ENCODE measurements around the gene SURF6.

SURF6 gene

GRCh38 chr9:133335924-133336811, at the start of gene SURF6:
Gene SURF6, minus strand, starts transcription at chr9:133336188. Its CDS starts 56 bp downstream, at chr9:133336132.
- H3K36me3 ChIP-seq (ENCODE audit: control insufficient read depth in 2 of 2, insufficient read depth in 2 of 2, low read length in 2 of 2) = peaks cover 29 to 42% of the 10 kb centered on the region in 2 donors
- H3K4me3 ChIP-seq (ENCODE audit: low read length in 2 of 2) = peak within 1 kb of the TSS; percentile 85 to 88
- no peaks in the 10 kb centered on the region for H3K9me3 ChIP-seq (ENCODE audit: control insufficient read depth in 2 of 2, low read length in 2 of 2)
- peak within 1 kb of the TSS; percentile 66 to 85 for H3K27ac ChIP-seq (ENCODE audit: low read depth in 2 of 2, low read length in 2 of 2)
- peaks cover 22 to 25% of the 10 kb centered on the region in 2 donors for H3K4me1 ChIP-seq (ENCODE audit: control insufficient read depth in 2 of 2, insufficient read depth in 2 of 2, low read length in 2 of 2)
- no peaks in the 10 kb centered on the region for H3K27me3 ChIP-seq (ENCODE audit: control insufficient read depth in 2 of 2, insufficient read depth in 2 of 2, low read length in 2 of 2)
- H3K9ac ChIP-seq (ENCODE audit: low read depth in 1 of 2, low read length in 2 of 2) = peak within 1 kb of the TSS; percentile 64 to 77

DNA sequence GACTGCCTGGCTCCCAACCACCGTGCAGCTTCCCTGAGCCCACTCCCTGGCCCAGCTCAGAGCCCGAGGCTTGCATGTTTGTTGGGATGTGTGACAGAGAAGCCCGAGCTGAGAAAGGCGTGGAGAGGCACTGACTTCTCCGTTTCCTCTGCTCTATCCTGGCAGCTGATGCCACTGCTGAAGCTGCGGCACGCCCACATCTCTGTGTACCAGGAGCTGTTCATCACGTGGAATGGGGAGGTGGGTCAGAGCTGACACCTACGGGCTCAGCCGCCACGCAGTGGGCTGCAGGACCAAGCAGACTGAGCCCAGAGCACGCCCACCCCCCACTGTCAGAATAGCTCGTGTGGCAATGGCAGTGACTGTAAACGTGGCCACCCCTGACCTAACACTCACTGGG, 49.5 kb upstream of the SURF6 start:
- Histone ChIP-seq H3K36me3 (ENCODE audit: control insufficient read depth in 2 of 2, insufficient read depth in 2 of 2, low read length in 2 of 2) (no peaks in the 10 kb centered on the region), H3K9ac (ENCODE audit: low read depth in 1 of 2, low read length in 2 of 2) (no peak overlapping the region), H3K4me1 (ENCODE audit: control insufficient read depth in 2 of 2, insufficient read depth in 2 of 2, low read length in 2 of 2) (no peaks in the 10 kb centered on the region), H3K4me3 (ENCODE audit: low read length in 2 of 2) (no peak overlapping the region), H3K9me3 (ENCODE audit: control insufficient read depth in 2 of 2, low read length in 2 of 2) (no peaks in the 10 kb centered on the region), H3K27ac (ENCODE audit: low read depth in 2 of 2, low read length in 2 of 2) (no peak overlapping the region), H3K27me3 (ENCODE audit: control insufficient read depth in 2 of 2, insufficient read depth in 2 of 2, low read length in 2 of 2) (no peaks in the 10 kb centered on the region)

DNA sequence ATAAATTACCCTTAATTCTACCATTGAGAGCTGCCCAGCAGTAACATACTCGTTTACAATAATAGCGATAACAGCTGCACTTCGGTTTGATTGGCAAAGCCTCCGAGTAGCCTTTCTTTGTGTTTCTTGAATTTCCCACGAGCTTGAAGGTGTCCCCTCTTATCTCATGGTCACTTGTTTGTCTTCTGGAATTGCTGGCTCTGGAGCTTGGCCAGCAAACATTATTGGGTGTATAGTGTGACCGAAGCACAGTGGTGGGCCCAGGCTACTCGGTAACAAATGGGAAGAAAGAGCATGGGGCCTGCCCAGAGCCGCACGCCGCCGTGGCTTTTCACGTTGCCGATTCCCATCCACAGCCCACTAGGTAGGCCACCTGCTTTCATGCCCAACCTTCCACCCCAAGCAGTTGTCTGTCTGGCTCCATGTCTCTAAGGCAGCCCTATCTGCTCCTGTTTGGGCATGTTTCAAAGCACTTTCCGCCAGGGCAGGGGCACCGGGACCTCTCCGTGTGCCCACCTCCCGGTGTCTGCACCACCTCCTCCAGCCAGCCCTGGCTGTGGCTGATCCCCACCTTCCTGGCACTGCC, 48.8 kb upstream of the SURF6 start:
- H3K9me3 ChIP-seq (ENCODE audit: control insufficient read depth in 2 of 2, low read length in 2 of 2) = no peaks in the 10 kb centered on the region
- H3K4me1 ChIP-seq (ENCODE audit: control insufficient read depth in 2 of 2, insufficient read depth in 2 of 2, low read length in 2 of 2) = no peaks in the 10 kb centered on the region
- no peak overlapping the region for H3K9ac ChIP-seq (ENCODE audit: low read depth in 1 of 2, low read length in 2 of 2)
- H3K27ac ChIP-seq (ENCODE audit: low read depth in 2 of 2, low read length in 2 of 2) = no peak overlapping the region
- H3K27me3 ChIP-seq (ENCODE audit: control insufficient read depth in 2 of 2, insufficient read depth in 2 of 2, low read length in 2 of 2) = no peaks in the 10 kb centered on the region
- no peaks in the 10 kb centered on the region for H3K36me3 ChIP-seq (ENCODE audit: control insufficient read depth in 2 of 2, insufficient read depth in 2 of 2, low read length in 2 of 2)
- H3K4me3 ChIP-seq (ENCODE audit: low read length in 2 of 2) = no peak overlapping the region

GRCh38 chr9:133383438-133383837, 47.5 kb upstream of the SURF6 start:
- Histone ChIP-seq H3K27me3 (ENCODE audit: control insufficient read depth in 2 of 2, insufficient read depth in 2 of 2, low read length in 2 of 2) (no peaks in the 10 kb centered on the region), H3K4me1 (ENCODE audit: control insufficient read depth in 2 of 2, insufficient read depth in 2 of 2, low read length in 2 of 2) (no peaks in the 10 kb centered on the region), H3K9ac (ENCODE audit: low read depth in 1 of 2, low read length in 2 of 2) (no peak overlapping the region), H3K36me3 (ENCODE audit: control insufficient read depth in 2 of 2, insufficient read depth in 2 of 2, low read length in 2 of 2) (no peaks in the 10 kb centered on the region), H3K4me3 (ENCODE audit: low read length in 2 of 2) (no peak overlapping the region), H3K27ac (ENCODE audit: low read depth in 2 of 2, low read length in 2 of 2) (no peak overlapping the region), H3K9me3 (ENCODE audit: control insufficient read depth in 2 of 2, low read length in 2 of 2) (no peaks in the 10 kb centered on the region)

DNA sequence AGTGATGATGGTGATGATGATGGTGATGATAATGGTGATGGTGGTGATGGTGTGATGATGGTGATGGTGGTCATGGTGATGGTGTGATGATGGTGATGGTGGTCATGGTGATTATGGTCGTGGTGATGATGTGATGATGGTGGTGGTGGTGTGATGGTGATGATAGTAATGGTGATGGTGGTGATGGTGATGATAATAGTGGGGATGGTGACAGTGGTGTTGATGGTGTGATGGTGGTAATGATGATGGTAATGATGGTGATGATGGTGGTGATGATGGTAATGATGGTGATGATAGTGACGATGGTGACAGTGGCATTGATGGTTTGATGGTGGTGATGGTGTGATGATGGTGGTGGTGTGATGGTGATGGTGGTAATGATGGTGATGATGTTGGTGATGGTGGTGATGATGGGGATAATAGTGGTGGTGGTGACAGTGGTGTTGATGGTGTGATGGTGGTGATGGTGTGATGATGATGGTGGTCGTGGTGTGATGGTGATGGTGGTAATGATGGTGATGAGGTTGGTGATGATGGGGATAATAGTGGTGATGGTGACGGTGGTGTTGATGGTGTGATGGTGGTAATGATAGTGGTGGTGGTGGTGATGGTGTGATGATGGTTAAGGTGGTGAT, 46.6 kb upstream of the SURF6 start:
- Histone ChIP-seq H3K9me3 (ENCODE audit: control insufficient read depth in 2 of 2, low read length in 2 of 2) (no peaks in the 10 kb centered on the region), H3K27ac (ENCODE audit: low read depth in 2 of 2, low read length in 2 of 2) (no peak overlapping the region), H3K4me3 (ENCODE audit: low read length in 2 of 2) (no peak overlapping the region), H3K36me3 (ENCODE audit: control insufficient read depth in 2 of 2, insufficient read depth in 2 of 2, low read length in 2 of 2) (no peaks in the 10 kb centered on the region), H3K9ac (ENCODE audit: low read depth in 1 of 2, low read length in 2 of 2) (no peak overlapping the region), H3K27me3 (ENCODE audit: control insufficient read depth in 2 of 2, insufficient read depth in 2 of 2, low read length in 2 of 2) (no peaks in the 10 kb centered on the region), H3K4me1 (ENCODE audit: control insufficient read depth in 2 of 2, insufficient read depth in 2 of 2, low read length in 2 of 2) (no peaks in the 10 kb centered on the region)

DNA sequence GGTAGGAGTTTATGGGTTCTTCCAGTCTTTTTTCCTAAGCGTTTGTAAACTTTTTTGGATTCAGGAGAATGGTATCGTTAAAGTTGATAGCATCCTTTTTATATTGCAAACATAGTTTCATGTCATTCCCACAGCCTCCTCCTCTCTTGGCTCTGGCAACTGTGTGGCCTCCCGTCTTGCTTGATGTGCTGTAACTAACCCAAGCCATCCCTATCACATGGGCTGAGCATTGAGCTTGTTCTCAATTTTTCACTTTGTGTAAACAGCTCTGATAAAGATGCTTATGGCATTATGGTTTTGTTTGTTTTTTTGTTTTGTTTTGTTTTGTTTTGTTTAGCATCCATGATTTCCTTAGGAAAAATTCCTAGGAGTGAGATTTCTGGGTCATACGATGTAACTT, 44.7 kb upstream of the SURF6 start:
- H3K9ac ChIP-seq (ENCODE audit: low read depth in 1 of 2, low read length in 2 of 2) = no peak overlapping the region
- no peak overlapping the region for H3K27ac ChIP-seq (ENCODE audit: low read depth in 2 of 2, low read length in 2 of 2)
- peaks cover 0 to 5% of the 10 kb centered on the region in 2 donors for H3K4me1 ChIP-seq (ENCODE audit: control insufficient read depth in 2 of 2, insufficient read depth in 2 of 2, low read length in 2 of 2)
- H3K9me3 ChIP-seq (ENCODE audit: control insufficient read depth in 2 of 2, low read length in 2 of 2) = no peaks in the 10 kb centered on the region
- no peaks in the 10 kb centered on the region for H3K36me3 ChIP-seq (ENCODE audit: control insufficient read depth in 2 of 2, insufficient read depth in 2 of 2, low read length in 2 of 2)
- H3K27me3 ChIP-seq (ENCODE audit: control insufficient read depth in 2 of 2, insufficient read depth in 2 of 2, low read length in 2 of 2) = no peaks in the 10 kb centered on the region
- no peak overlapping the region for H3K4me3 ChIP-seq (ENCODE audit: low read length in 2 of 2)

DNA sequence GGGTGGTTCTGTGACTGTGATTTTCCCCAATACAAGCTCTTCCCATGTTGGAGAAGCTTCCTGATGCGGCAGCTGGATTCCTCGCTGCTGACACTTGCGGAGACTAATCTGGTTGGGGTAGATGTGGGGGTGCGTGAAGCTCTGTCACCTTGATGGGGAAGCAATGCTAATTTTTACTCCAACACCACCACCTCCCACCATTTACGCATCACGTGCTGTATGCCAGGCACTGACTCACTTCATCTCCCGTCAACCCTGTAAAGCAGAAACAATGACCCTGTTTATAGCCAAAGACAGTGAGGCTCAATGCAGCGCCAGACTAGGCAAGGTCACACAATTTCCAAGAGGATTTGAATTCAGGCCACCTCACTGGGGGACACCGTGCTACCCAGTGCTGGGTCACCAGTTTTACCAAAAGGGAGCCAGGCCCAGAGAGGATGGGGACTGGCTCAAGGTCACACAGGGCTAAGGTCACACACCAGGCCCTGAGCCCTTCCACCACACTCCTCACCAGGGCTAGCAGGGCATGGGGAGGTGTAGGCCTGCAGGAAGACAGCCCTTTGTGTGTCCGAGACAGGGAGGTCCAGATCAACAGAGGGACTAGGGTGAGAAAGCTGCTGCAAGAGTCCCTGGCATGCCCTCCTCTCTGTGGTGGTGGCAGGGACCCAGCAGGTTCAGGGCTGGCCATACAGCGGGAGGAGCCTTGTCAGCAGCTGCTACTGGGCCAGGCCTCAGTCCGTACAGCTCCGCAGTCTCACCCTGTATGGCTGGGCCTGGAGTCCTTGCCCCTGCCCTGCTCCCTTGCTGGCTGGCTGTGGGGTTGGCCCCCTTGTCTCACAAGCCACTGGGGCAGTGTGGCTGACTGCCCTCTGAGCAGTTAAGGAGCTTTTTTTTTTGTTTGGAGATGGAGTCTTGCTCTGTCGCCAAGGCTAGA, 43.4 kb upstream of the SURF6 start:
- H3K36me3 ChIP-seq (ENCODE audit: control insufficient read depth in 2 of 2, insufficient read depth in 2 of 2, low read length in 2 of 2) = no peaks in the 10 kb centered on the region
- H3K4me3 ChIP-seq (ENCODE audit: low read length in 2 of 2) = no peak overlapping the region
- H3K27me3 ChIP-seq (ENCODE audit: control insufficient read depth in 2 of 2, insufficient read depth in 2 of 2, low read length in 2 of 2) = no peaks in the 10 kb centered on the region
- peaks cover 5 to 6% of the 10 kb centered on the region in 2 donors for H3K4me1 ChIP-seq (ENCODE audit: control insufficient read depth in 2 of 2, insufficient read depth in 2 of 2, low read length in 2 of 2)
- H3K27ac ChIP-seq (ENCODE audit: low read depth in 2 of 2, low read length in 2 of 2) = no peak overlapping the region
- no peaks in the 10 kb centered on the region for H3K9me3 ChIP-seq (ENCODE audit: control insufficient read depth in 2 of 2, low read length in 2 of 2)
- H3K9ac ChIP-seq (ENCODE audit: low read depth in 1 of 2, low read length in 2 of 2) = no peak overlapping the region

DNA sequence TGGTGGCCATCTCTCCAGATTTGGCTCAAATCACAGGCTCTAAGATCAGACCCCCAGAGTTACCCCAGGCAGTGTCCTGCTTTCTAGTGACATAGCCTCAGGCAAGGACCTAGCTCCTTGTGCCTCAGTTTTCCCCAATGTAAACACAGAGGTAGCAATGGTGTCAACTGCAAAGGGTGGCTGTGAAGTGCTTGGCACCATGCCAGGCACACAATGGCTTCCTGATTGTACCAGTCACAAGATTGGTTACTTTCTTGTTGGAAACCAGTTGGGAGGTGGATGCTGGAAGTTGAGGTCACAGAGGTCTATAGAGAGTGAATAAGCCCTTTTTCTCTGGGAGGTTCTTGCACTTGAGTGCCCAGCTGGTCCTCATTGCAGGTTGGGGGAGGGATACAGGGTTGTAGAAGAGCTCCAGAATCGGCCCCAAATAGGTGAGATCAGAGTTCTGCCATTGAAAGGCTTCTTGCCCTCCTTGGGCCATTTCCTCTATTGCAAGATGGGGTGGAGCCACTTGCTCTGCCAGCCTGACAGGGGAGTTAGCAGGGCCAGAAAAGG, 42.5 kb upstream of the SURF6 start:
- Histone ChIP-seq H3K4me3 (ENCODE audit: low read length in 2 of 2) (no peak overlapping the region), H3K36me3 (ENCODE audit: control insufficient read depth in 2 of 2, insufficient read depth in 2 of 2, low read length in 2 of 2) (no peaks in the 10 kb centered on the region), H3K9me3 (ENCODE audit: control insufficient read depth in 2 of 2, low read length in 2 of 2) (no peaks in the 10 kb centered on the region), H3K9ac (ENCODE audit: low read depth in 1 of 2, low read length in 2 of 2) (no peak overlapping the region), H3K27me3 (ENCODE audit: control insufficient read depth in 2 of 2, insufficient read depth in 2 of 2, low read length in 2 of 2) (no peaks in the 10 kb centered on the region), H3K27ac (ENCODE audit: low read depth in 2 of 2, low read length in 2 of 2) (no peak overlapping the region), H3K4me1 (ENCODE audit: control insufficient read depth in 2 of 2, insufficient read depth in 2 of 2, low read length in 2 of 2) (peaks cover 5 to 6% of the 10 kb centered on the region in 2 donors)

GRCh38 chr9:133377721-133378216, 41.8 kb upstream of the SURF6 start:
- no peak overlapping the region for H3K27ac ChIP-seq (ENCODE audit: low read depth in 2 of 2, low read length in 2 of 2)
- H3K4me1 ChIP-seq (ENCODE audit: control insufficient read depth in 2 of 2, insufficient read depth in 2 of 2, low read length in 2 of 2) = peaks cover 7 to 8% of the 10 kb centered on the region in 2 donors
- H3K36me3 ChIP-seq (ENCODE audit: control insufficient read depth in 2 of 2, insufficient read depth in 2 of 2, low read length in 2 of 2) = peaks cover 1 to 4% of the 10 kb centered on the region in 2 donors
- H3K27me3 ChIP-seq (ENCODE audit: control insufficient read depth in 2 of 2, insufficient read depth in 2 of 2, low read length in 2 of 2) = no peaks in the 10 kb centered on the region
- H3K4me3 ChIP-seq (ENCODE audit: low read length in 2 of 2) = no peak overlapping the region
- H3K9me3 ChIP-seq (ENCODE audit: control insufficient read depth in 2 of 2, low read length in 2 of 2) = no peaks in the 10 kb centered on the region
- no peak overlapping the region for H3K9ac ChIP-seq (ENCODE audit: low read depth in 1 of 2, low read length in 2 of 2)
